ENCODE data around the gene LVRN.

Gene LVRN

GRCh38 chr5:115983519-115983918 lies 21.2 kb downstream of the LVRN start:
- H3K4me3 ChIP-seq (ENCODE audit: low read length in 2 of 2) = no peak overlapping the region
- no peaks in the 10 kb centered on the region for H3K9me3 ChIP-seq (ENCODE audit: control insufficient read depth in 2 of 2, low read length in 2 of 2)
- no peak overlapping the region for H3K9ac ChIP-seq (ENCODE audit: low read depth in 1 of 2, low read length in 2 of 2)
- no peak overlapping the region for H3K27ac ChIP-seq (ENCODE audit: low read depth in 2 of 2, low read length in 2 of 2)
- no peaks in the 10 kb centered on the region for H3K27me3 ChIP-seq (ENCODE audit: control insufficient read depth in 2 of 2, insufficient read depth in 2 of 2, low read length in 2 of 2)
- H3K36me3 ChIP-seq (ENCODE audit: control insufficient read depth in 2 of 2, insufficient read depth in 2 of 2, low read length in 2 of 2) = no peaks in the 10 kb centered on the region
- H3K4me1 ChIP-seq (ENCODE audit: control insufficient read depth in 2 of 2, insufficient read depth in 2 of 2, low read length in 2 of 2) = no peaks in the 10 kb centered on the region

DNA sequence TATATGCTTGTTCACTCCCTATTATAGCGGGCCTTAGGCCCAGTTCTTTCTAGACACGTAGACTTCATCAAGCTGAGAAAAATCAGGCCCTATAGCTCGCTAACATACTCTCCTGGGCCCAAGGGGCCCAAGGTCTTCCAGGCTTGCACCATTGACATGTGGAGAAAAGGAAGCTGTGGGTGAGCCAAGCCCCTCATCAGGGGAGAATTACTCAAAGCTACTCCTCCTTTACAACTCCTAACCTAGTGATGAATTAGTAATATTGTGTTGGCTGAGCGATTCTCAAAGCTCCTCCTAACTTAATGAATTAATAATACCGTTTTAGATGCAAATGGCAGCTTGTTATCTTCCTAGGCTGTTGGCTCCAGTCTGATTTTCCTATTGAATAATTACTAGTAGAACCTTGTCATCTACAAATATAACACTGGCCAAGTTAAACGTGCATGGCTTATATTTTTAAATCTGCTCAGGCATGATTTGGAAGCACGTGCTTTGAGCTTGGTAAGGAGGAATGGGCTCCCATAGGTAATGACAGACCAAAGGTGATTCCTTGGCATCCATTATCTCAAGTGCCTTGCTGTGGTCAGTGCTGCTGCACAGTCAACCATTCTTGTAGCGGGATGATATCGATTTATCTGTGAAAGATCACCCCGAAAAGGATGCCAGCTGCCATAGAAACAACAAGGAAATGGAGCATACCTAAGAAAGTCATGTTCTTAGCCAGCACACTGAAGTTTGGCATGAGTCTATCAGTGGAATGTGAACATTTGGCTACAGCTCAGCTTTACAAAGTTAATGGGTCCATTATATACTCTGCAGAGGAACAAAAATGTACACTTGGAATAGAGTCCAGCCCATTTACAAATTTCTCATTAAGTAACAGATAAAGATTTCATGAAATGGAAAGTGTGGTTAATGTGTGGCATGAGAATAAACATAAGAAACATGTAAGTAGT lies 23.8 kb downstream of the LVRN start:
- Histone ChIP-seq H3K27ac (ENCODE audit: low read depth in 2 of 2, low read length in 2 of 2) (no peak overlapping the region), H3K9ac (ENCODE audit: low read depth in 1 of 2, low read length in 2 of 2) (no peak overlapping the region), H3K36me3 (ENCODE audit: control insufficient read depth in 2 of 2, insufficient read depth in 2 of 2, low read length in 2 of 2) (no peaks in the 10 kb centered on the region), H3K27me3 (ENCODE audit: control insufficient read depth in 2 of 2, insufficient read depth in 2 of 2, low read length in 2 of 2) (no peaks in the 10 kb centered on the region), H3K4me3 (ENCODE audit: low read length in 2 of 2) (no peak overlapping the region), H3K9me3 (ENCODE audit: control insufficient read depth in 2 of 2, low read length in 2 of 2) (no peaks in the 10 kb centered on the region), H3K4me1 (ENCODE audit: control insufficient read depth in 2 of 2, insufficient read depth in 2 of 2, low read length in 2 of 2) (no peaks in the 10 kb centered on the region)

DNA sequence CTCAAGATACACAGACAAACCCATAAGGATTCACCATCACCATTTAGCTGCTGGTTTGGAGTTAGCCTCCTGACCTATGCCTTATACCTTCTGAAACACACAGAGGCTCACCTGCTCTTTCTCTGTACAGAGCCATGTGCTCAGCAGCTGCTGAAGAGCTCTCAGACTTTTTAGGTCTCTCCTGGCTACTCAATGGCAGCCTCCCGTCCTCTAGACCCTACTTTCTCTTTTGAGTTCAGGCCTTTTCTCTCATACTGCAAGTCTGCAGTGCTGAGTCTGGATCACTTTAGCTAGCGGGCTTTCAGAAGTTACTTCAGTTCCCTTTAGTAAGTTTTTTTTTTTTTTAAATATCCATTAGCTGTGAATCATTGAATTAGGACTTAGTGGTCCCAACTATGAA lies 25.7 kb downstream of the LVRN start:
- Histone ChIP-seq H3K9ac (ENCODE audit: low read depth in 1 of 2, low read length in 2 of 2) (no peak overlapping the region), H3K4me3 (ENCODE audit: low read length in 2 of 2) (no peak overlapping the region), H3K4me1 (ENCODE audit: control insufficient read depth in 2 of 2, insufficient read depth in 2 of 2, low read length in 2 of 2) (no peaks in the 10 kb centered on the region), H3K9me3 (ENCODE audit: control insufficient read depth in 2 of 2, low read length in 2 of 2) (no peaks in the 10 kb centered on the region), H3K27me3 (ENCODE audit: control insufficient read depth in 2 of 2, insufficient read depth in 2 of 2, low read length in 2 of 2) (no peaks in the 10 kb centered on the region), H3K27ac (ENCODE audit: low read depth in 2 of 2, low read length in 2 of 2) (no peak overlapping the region), H3K36me3 (ENCODE audit: control insufficient read depth in 2 of 2, insufficient read depth in 2 of 2, low read length in 2 of 2) (no peaks in the 10 kb centered on the region)

DNA sequence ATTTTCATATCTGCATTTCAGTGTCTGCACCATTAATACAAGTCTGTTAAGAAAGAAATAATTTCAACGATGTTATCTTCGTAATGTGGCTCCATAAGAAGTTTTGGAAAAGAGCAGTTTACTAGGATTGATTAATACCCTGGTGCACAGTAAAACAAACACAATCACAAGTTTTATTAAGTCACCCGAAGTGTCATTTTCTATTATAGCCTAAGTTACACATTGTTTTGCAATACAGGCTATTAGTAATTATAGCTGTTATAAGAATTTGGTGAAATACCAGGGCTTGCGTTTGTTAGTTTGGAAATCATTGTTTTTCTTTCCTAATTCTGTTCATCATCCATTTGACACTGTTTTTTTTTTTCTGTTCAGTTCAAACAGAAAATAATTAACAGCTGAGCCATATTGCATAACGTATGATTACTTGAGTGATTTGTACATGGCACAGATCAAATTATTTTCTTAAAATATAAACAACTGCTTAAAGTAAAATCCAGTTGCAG lies 30.6 kb downstream of the LVRN start:
- Histone ChIP-seq H3K27me3 (ENCODE audit: control insufficient read depth in 2 of 2, insufficient read depth in 2 of 2, low read length in 2 of 2) (no peaks in the 10 kb centered on the region), H3K36me3 (ENCODE audit: control insufficient read depth in 2 of 2, insufficient read depth in 2 of 2, low read length in 2 of 2) (no peaks in the 10 kb centered on the region), H3K9me3 (ENCODE audit: control insufficient read depth in 2 of 2, low read length in 2 of 2) (no peaks in the 10 kb centered on the region), H3K4me1 (ENCODE audit: control insufficient read depth in 2 of 2, insufficient read depth in 2 of 2, low read length in 2 of 2) (no peaks in the 10 kb centered on the region), H3K9ac (ENCODE audit: low read depth in 1 of 2, low read length in 2 of 2) (no peak overlapping the region), H3K4me3 (ENCODE audit: low read length in 2 of 2) (no peak overlapping the region), H3K27ac (ENCODE audit: low read depth in 2 of 2, low read length in 2 of 2) (no peak overlapping the region)

- no peak overlapping the region for H3K27ac ChIP-seq (ENCODE audit: low read depth in 2 of 2, low read length in 2 of 2)
- no peaks in the 10 kb centered on the region for H3K4me1 ChIP-seq (ENCODE audit: control insufficient read depth in 2 of 2, insufficient read depth in 2 of 2, low read length in 2 of 2)
- no peaks in the 10 kb centered on the region for H3K36me3 ChIP-seq (ENCODE audit: control insufficient read depth in 2 of 2, insufficient read depth in 2 of 2, low read length in 2 of 2)
- H3K9ac ChIP-seq (ENCODE audit: low read depth in 1 of 2, low read length in 2 of 2) = no peak overlapping the region
- H3K4me3 ChIP-seq (ENCODE audit: low read length in 2 of 2) = no peak overlapping the region
- H3K27me3 ChIP-seq (ENCODE audit: control insufficient read depth in 2 of 2, insufficient read depth in 2 of 2, low read length in 2 of 2) = no peaks in the 10 kb centered on the region
- H3K9me3 ChIP-seq (ENCODE audit: control insufficient read depth in 2 of 2, low read length in 2 of 2) = no peaks in the 10 kb centered on the region
Measured at GRCh38 chr5:115995351-115995750, 33.1 kb downstream of the LVRN start.

DNA sequence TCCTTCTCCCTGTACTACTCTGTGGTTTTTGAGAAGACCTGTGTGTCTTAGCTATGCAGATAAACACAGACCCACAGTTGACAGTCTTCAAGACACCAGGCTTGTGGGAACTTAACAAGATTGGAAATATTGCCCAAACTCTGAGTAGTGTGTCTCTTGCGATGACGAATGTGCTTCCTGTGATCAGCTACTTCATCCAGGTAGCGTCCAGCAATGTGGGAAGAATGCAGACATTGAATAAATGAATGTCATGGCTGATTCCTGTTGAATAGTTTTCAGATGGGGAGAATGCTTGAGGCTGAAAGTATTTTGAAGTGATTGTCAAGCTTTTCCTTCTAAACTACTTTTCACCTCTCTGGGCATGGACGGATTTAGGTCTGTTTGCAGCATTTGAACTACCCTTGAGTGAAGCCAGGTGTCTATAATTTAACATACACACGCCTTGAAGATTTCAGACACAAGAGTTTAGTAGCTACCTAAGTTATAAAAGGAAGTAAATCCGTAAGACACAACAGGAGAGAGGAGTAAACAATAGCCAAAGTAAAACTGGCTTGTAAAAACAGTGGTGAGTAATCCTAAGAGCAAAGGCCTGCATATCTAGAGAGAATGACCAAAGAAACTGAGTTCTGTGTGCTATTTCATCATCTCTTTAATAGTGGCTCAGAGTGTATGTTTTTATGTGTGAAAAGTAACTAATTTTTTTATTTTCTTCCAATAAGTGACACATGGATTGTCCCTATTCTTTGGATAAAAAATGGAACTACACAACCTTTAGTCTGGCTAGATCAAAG lies 40.0 kb downstream of the LVRN start:
- Histone ChIP-seq H3K27ac (ENCODE audit: low read depth in 2 of 2, low read length in 2 of 2) (no peak overlapping the region), H3K27me3 (ENCODE audit: control insufficient read depth in 2 of 2, insufficient read depth in 2 of 2, low read length in 2 of 2) (no peaks in the 10 kb centered on the region), H3K36me3 (ENCODE audit: control insufficient read depth in 2 of 2, insufficient read depth in 2 of 2, low read length in 2 of 2) (no peaks in the 10 kb centered on the region)

GRCh38 chr5:116004248-116004647 lies 42.0 kb downstream of the LVRN start:
- H3K27me3 ChIP-seq (ENCODE audit: control insufficient read depth in 2 of 2, insufficient read depth in 2 of 2, low read length in 2 of 2) = no peaks in the 10 kb centered on the region
- no peak overlapping the region for H3K4me3 ChIP-seq (ENCODE audit: low read length in 2 of 2)
- no peaks in the 10 kb centered on the region for H3K9me3 ChIP-seq (ENCODE audit: control insufficient read depth in 2 of 2, low read length in 2 of 2)

More for the DNA sequence above, 40.0 kb downstream of the LVRN start:
- Histone ChIP-seq H3K9ac (ENCODE audit: low read depth in 1 of 2, low read length in 2 of 2) (no peak overlapping the region), H3K4me3 (ENCODE audit: low read length in 2 of 2) (no peak overlapping the region), H3K9me3 (ENCODE audit: control insufficient read depth in 2 of 2, low read length in 2 of 2) (no peaks in the 10 kb centered on the region), H3K4me1 (ENCODE audit: control insufficient read depth in 2 of 2, insufficient read depth in 2 of 2, low read length in 2 of 2) (no peaks in the 10 kb centered on the region)

GRCh38 chr5:116009806-116010205 lies 47.5 kb downstream of the LVRN start:
- H3K27me3 ChIP-seq (ENCODE audit: control insufficient read depth in 2 of 2, insufficient read depth in 2 of 2, low read length in 2 of 2) = no peaks in the 10 kb centered on the region
- no peaks in the 10 kb centered on the region for H3K36me3 ChIP-seq (ENCODE audit: control insufficient read depth in 2 of 2, insufficient read depth in 2 of 2, low read length in 2 of 2)
- H3K9me3 ChIP-seq (ENCODE audit: control insufficient read depth in 2 of 2, low read length in 2 of 2) = no peaks in the 10 kb centered on the region
- H3K9ac ChIP-seq (ENCODE audit: low read depth in 1 of 2, low read length in 2 of 2) = no peak overlapping the region
- H3K4me1 ChIP-seq (ENCODE audit: control insufficient read depth in 2 of 2, insufficient read depth in 2 of 2, low read length in 2 of 2) = no peaks in the 10 kb centered on the region
- no peak overlapping the region for H3K4me3 ChIP-seq (ENCODE audit: low read length in 2 of 2)
- no peak overlapping the region for H3K27ac ChIP-seq (ENCODE audit: low read depth in 2 of 2, low read length in 2 of 2)

More at GRCh38 chr5:116004248-116004647, 42.0 kb downstream of the LVRN start:
- Histone ChIP-seq H3K27ac (ENCODE audit: low read depth in 2 of 2, low read length in 2 of 2) (no peak overlapping the region), H3K9ac (ENCODE audit: low read depth in 1 of 2, low read length in 2 of 2) (no peak overlapping the region), H3K4me1 (ENCODE audit: control insufficient read depth in 2 of 2, insufficient read depth in 2 of 2, low read length in 2 of 2) (no peaks in the 10 kb centered on the region), H3K36me3 (ENCODE audit: control insufficient read depth in 2 of 2, insufficient read depth in 2 of 2, low read length in 2 of 2) (no peaks in the 10 kb centered on the region)

DNA sequence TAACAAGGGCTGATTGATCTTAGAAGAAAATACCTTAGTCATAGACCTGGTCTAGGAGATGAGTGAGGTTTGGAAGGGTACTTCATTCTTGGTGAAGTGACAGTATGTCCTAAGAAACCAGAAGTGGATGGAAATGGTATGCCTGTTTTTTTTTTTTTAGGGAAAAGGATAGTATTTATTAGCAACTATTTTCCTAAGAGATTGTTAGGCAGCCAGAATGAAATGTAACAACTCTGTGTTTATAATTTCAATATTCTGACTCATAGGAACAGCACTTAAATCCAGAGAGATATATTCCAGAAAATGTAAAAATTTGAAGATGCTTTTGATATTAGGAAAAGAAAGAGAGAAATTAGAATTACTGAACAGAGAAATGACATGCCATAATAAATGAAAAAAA lies 48.8 kb downstream of the LVRN start:
- Histone ChIP-seq H3K36me3 (ENCODE audit: control insufficient read depth in 2 of 2, insufficient read depth in 2 of 2, low read length in 2 of 2) (no peaks in the 10 kb centered on the region), H3K4me3 (ENCODE audit: low read length in 2 of 2) (no peak overlapping the region), H3K27me3 (ENCODE audit: control insufficient read depth in 2 of 2, insufficient read depth in 2 of 2, low read length in 2 of 2) (no peaks in the 10 kb centered on the region), H3K9me3 (ENCODE audit: control insufficient read depth in 2 of 2, low read length in 2 of 2) (no peaks in the 10 kb centered on the region), H3K27ac (ENCODE audit: low read depth in 2 of 2, low read length in 2 of 2) (no peak overlapping the region), H3K4me1 (ENCODE audit: control insufficient read depth in 2 of 2, insufficient read depth in 2 of 2, low read length in 2 of 2) (no peaks in the 10 kb centered on the region), H3K9ac (ENCODE audit: low read depth in 1 of 2, low read length in 2 of 2) (no peak overlapping the region)

GRCh38 chr5:116013207-116013785 lies 51.0 kb downstream of the LVRN start:
- no peak overlapping the region for H3K27ac ChIP-seq (ENCODE audit: low read depth in 2 of 2, low read length in 2 of 2)

More at GRCh38 chr5:116013207-116013785, 51.0 kb downstream of the LVRN start:
- Histone ChIP-seq H3K36me3 (ENCODE audit: control insufficient read depth in 2 of 2, insufficient read depth in 2 of 2, low read length in 2 of 2) (no peaks in the 10 kb centered on the region), H3K4me3 (ENCODE audit: low read length in 2 of 2) (no peak overlapping the region), H3K9me3 (ENCODE audit: control insufficient read depth in 2 of 2, low read length in 2 of 2) (no peaks in the 10 kb centered on the region), H3K9ac (ENCODE audit: low read depth in 1 of 2, low read length in 2 of 2) (no peak overlapping the region), H3K27me3 (ENCODE audit: control insufficient read depth in 2 of 2, insufficient read depth in 2 of 2, low read length in 2 of 2) (no peaks in the 10 kb centered on the region), H3K4me1 (ENCODE audit: control insufficient read depth in 2 of 2, insufficient read depth in 2 of 2, low read length in 2 of 2) (no peaks in the 10 kb centered on the region)
